ENCODE results near the gene TRIO.

- no peak for TF ChIP-seq POLR2AphosphoS5 (IDR thresholded peaks at IDR 0.05; ENCODE audit: borderline replicate concordance, low read depth, low read length)
- no peak for TF ChIP-seq EZH2 (IDR thresholded peaks at IDR 0.05)
- TF ChIP-seq FOXP2 (optimal IDR thresholded peaks at IDR 0.05; ENCODE audit: control extremely low read depth, extremely low read length, insufficient read depth) = no peak
These were observed 138.6 kb downstream of the TRIO start for GRCh38 chr5:14281746-14282181.
